HepG2 (cell line): ENCODE data around the gene C9orf43. TPM values are rescaled to one million over a fixed set of nuclear protein-coding genes. Genes with fewer than 3 reads are reported as not detected.

Source experiments
- BORCS8-MEF2B ChIP-seq: sonication (generic); formaldehyde crosslinking; IDR thresholded peaks from 2 replicates; pipeline ENCODE4 v1.8.0; 2022; ENCODE audit warnings: mild to moderate bottlenecking, missing genetic modification reagents
- CENPX ChIP-seq: sonication (generic); formaldehyde crosslinking; IDR thresholded peaks from 2 replicates; pipeline ENCODE4 v1.9.0; 2021; ENCODE audit warnings: mild to moderate bottlenecking, missing genetic modification reagents, moderate library complexity
- CHCHD3 ChIP-seq: sonication (generic); formaldehyde crosslinking; IDR thresholded peaks from 2 replicates; pipeline ENCODE4 v1.8.0; 2022; ENCODE audit warnings: mild to moderate bottlenecking, missing genetic modification reagents, moderate library complexity
- E2F1 ChIP-seq: sonication (generic); formaldehyde crosslinking; IDR thresholded peaks from 2 replicates; pipeline ENCODE4 v1.5.0; 2020; ENCODE audit warnings: missing genetic modification reagents
- GMEB2 ChIP-seq: IDR thresholded peaks from 2 replicates; pipeline ENCODE4 v1.6.1; 2016; ENCODE audit warnings: missing biosample characterization, missing genetic modification reagents, low read depth
- HOXA9 ChIP-seq: sonication (generic); formaldehyde crosslinking; IDR thresholded peaks from 2 replicates; pipeline ENCODE4 v1.8.1; 2022; ENCODE audit warnings: missing genetic modification reagents, mild to moderate bottlenecking, moderate library complexity, borderline replicate concordance
- MLXIP ChIP-seq: sonication (generic); formaldehyde crosslinking; IDR thresholded peaks from 2 replicates; pipeline ENCODE4 v1.9.0; 2021; ENCODE audit warnings: missing genetic modification reagents, borderline replicate concordance
- MTERF4 ChIP-seq: sonication (generic); formaldehyde crosslinking; IDR thresholded peaks from 2 replicates; pipeline ENCODE4 v1.8.0; 2023; ENCODE audit warnings: mild to moderate bottlenecking, missing genetic modification reagents
- MXD4 ChIP-seq: IDR thresholded peaks from 2 replicates; pipeline ENCODE4 v1.6.1; 2016; ENCODE audit warnings: mild to moderate bottlenecking, missing biosample characterization, missing genetic modification reagents
- RAD51 ChIP-seq: fragments of 450-650 bp; IDR thresholded peaks from 2 replicates; pipeline ENCODE4 v1.6.1; 2016; ENCODE audit warnings: borderline replicate concordance
- YEATS4 ChIP-seq: sonication (generic); formaldehyde crosslinking; IDR thresholded peaks from 2 replicates; pipeline ENCODE4 v1.4.0; 2020; ENCODE audit warnings: missing genetic modification reagents, borderline replicate concordance
- ZFY ChIP-seq: sonication (generic); formaldehyde crosslinking; IDR thresholded peaks from 2 replicates; pipeline ENCODE4 v1.4.0; 2020; ENCODE audit warnings: missing genetic modification reagents
- ZHX1 ChIP-seq: sonication (generic); formaldehyde crosslinking; IDR thresholded peaks from 2 replicates; pipeline ENCODE4 v1.8.1; 2022; ENCODE audit warnings: low read depth, mild to moderate bottlenecking, missing genetic modification reagents
- ZNF367 ChIP-seq: sonication (generic); formaldehyde crosslinking; IDR thresholded peaks from 2 replicates; pipeline ENCODE4 v1.4.0; 2020; ENCODE audit warnings: missing genetic modification reagents, borderline replicate concordance
- ZNF574 ChIP-seq: sonication (generic); formaldehyde crosslinking; IDR thresholded peaks from 2 replicates; pipeline ENCODE4 v1.4.0; 2020; ENCODE audit warnings: missing genetic modification reagents
- ZNF660 ChIP-seq: sonication (generic); formaldehyde crosslinking; IDR thresholded peaks from 2 replicates; pipeline ENCODE4 v1.5.1; 2020; ENCODE audit warnings: mild to moderate bottlenecking, low read depth, missing genetic modification reagents, borderline replicate concordance
- polyA plus RNA-seq, 8 experiments: library from polyadenylated mRNA; depleted of rRNA in 3 of 8; stranded (reverse) in 7 of 8; unstranded in 1 of 8; fragments of >200 nt; fragmentation: Illumina TruSeq in 4 of 8; extraction: Trizol in 4 of 8; gene quantifications; 2 replicates each; pipeline versions ENCODE4 v1.2.1 to v1.2.3, GENCODE V29; 2011 to 2016; ENCODE audit warnings: low read depth in 4 of 8, missing spikeins in 1 of 8, mixed read lengths in 1 of 8; ENCODE audit not compliant: insufficient read depth in 1 of 8
- total RNA-seq, 5 experiments: library from RNA; depleted of rRNA; stranded (reverse); fragments of >200 nt; fragmentation: Illumina TruSeq; extraction: Trizol; gene quantifications; 2 replicates each; pipeline ENCODE4 v1.2.3, GENCODE V29; 2016; ENCODE audit warnings: low read depth in 1 of 5

Gene C9orf43
- total and polyA plus RNA-seq, 2 of the 13 experiments (the other 11 are each of a cell fraction or from before 2014, with no cell fraction given), result 0.24 to 0.31 TPM

GRCh38 chr9:113410207-113410864 is at the start of gene C9orf43, which contains the start of gene POLE3 (continued):
- no peak for TF ChIP-seq ZNF660 (CRISPR knock-in tag)
- no peak for TF ChIP-seq CHCHD3 (CRISPR knock-in tag)
- peak; percentile 72; the same call in 1 of the 2 replicates for TF ChIP-seq GMEB2
- peak; percentile 86 for TF ChIP-seq ZNF574
- TF ChIP-seq YEATS4 (CRISPR knock-in tag), result peak; percentile 97
- peak; percentile 57; the same call in 1 of the 2 replicates for TF ChIP-seq RAD51
- peak; percentile 79; the same call in 1 of the 2 replicates for TF ChIP-seq ZHX1 (CRISPR knock-in tag)
- TF ChIP-seq MXD4 (CRISPR knock-in tag), result peak; percentile 96
- no peak; the same call in 1 of the 2 replicates for TF ChIP-seq MLXIP (CRISPR knock-in tag)
- TF ChIP-seq HOXA9 (CRISPR knock-in tag), result 0 out of 2 replicates have a peak, but pooled peaks have one; percentile 65
- no peak for TF ChIP-seq CENPX
- TF ChIP-seq BORCS8-MEF2B (CRISPR knock-in tag), result peak; percentile 90
- TF ChIP-seq ZNF367 (CRISPR knock-in tag), result 0 out of 2 replicates have a peak, but pooled peaks have one; percentile 38
- TF ChIP-seq ZFY, result peak; percentile 90
- TF ChIP-seq MTERF4 (CRISPR knock-in tag), result no peak
- TF ChIP-seq E2F1 (CRISPR knock-in tag), result peak; percentile 81; the same call in 1 of the 2 replicates
